Panc1 (cell line): ENCODE data around the gene KLK14. TPM values are rescaled to one million over a fixed set of nuclear protein-coding genes. Genes with fewer than 3 reads are reported as not detected.

Source experiments
- ATAC-seq: fragments of 200-7000 bp; cut with Tn5 transposase; 2 replicates; pipeline ENCODE4 v1.9.1; 2020; ENCODE audit warnings: mild to moderate bottlenecking, moderate library complexity
- BruUV-seq: library from RNA; stranded (reverse); fragments of 400-500 nt; replicated peaks from 2 replicates; lab custom pipeline; 2021; lab: Mats Ljungman, UMichigan
- CTCF ChIA-PET: fragments of 300-600 bp; sonication (Branson Sonifier 250); formaldehyde crosslinking; loops from one replicate; lab custom pipeline; 2022; ENCODE audit warnings: antibody characterized with exemption; lab: Charles Lee
- POLR2A ChIA-PET: fragments of 300-600 bp; sonication (Branson Sonifier 250); formaldehyde crosslinking; loops from one replicate; lab custom pipeline; 2022; ENCODE audit warnings: antibody characterized with exemption; lab: Charles Lee
- DNase-seq: peaks from one replicate; pipeline ENCODE4 v3.0.0-alpha.2; 2010; ENCODE audit warnings: low read depth, low spot score
- H3K27ac ChIP-seq: 2 replicates; pipeline ENCODE4 v1.5.1; 2011; ENCODE audit warnings: mild to moderate bottlenecking, low read length, inconsistent platforms
- H3K27me3 ChIP-seq: fragments of 200-500 bp; sonication (Bioruptor generic); 2 replicates; pipeline ENCODE4 v1.6.0; 2014; ENCODE audit warnings: low read length, inconsistent platforms; ENCODE audit not compliant: control insufficient read depth, insufficient read depth
- H3K36me3 ChIP-seq: fragments of 200-500 bp; sonication (Bioruptor generic); 2 replicates; pipeline ENCODE4 v1.5.1; 2014; ENCODE audit warnings: inconsistent platforms, mild to moderate bottlenecking, low read length, moderate library complexity; ENCODE audit not compliant: control insufficient read depth, insufficient read depth
- H3K4me1 ChIP-seq: 2 replicates; pipeline ENCODE4 v1.5.1; 2011; ENCODE audit warnings: inconsistent platforms, mild to moderate bottlenecking, low read length, moderate library complexity; ENCODE audit not compliant: control insufficient read depth, insufficient read depth
- H3K4me3 ChIP-seq, 2 experiments: 2 replicates each; pipeline ENCODE4 v1.5.1; 2011 to 2012; ENCODE audit warnings: low read depth in 2 of 2, low read length in 2 of 2, mild to moderate bottlenecking in 2 of 2, inconsistent platforms in 1 of 2, moderate library complexity in 1 of 2
- H3K9me3 ChIP-seq: fragments of 200-500 bp; sonication (Bioruptor generic); 2 replicates; pipeline ENCODE4 v1.5.1; 2014; ENCODE audit warnings: low read depth, mild to moderate bottlenecking, inconsistent platforms, low read length, moderate library complexity; ENCODE audit not compliant: control insufficient read depth, insufficient read depth
- CTCF ChIP-seq: fragments of 450-650 bp; IDR thresholded peaks from 2 replicates; pipeline ENCODE4 v1.5.1; 2017; ENCODE audit warnings: mild to moderate bottlenecking
- POLR2AphosphoS5 ChIP-seq: IDR thresholded peaks from 2 replicates; pipeline ENCODE4 v1.6.1; 2012; ENCODE audit warnings: mild to moderate bottlenecking, low read depth, low read length, moderate library complexity
- REST ChIP-seq, 2 experiments: IDR thresholded peaks; 2 replicates each; pipeline ENCODE4 v1.6.1; 2011 to 2012; ENCODE audit warnings: low read depth in 2 of 2, control low read depth in 1 of 2, low read length in 1 of 2, mild to moderate bottlenecking in 1 of 2, moderate library complexity in 1 of 2; ENCODE audit not compliant: insufficient read depth in 1 of 2
- SIN3A ChIP-seq: IDR thresholded peaks from 2 replicates; pipeline ENCODE4 v1.6.1; 2012; ENCODE audit warnings: low read depth, mild to moderate bottlenecking, low read length, moderate library complexity, borderline replicate concordance; ENCODE audit not compliant: insufficient read depth
- TCF7L2 ChIP-seq: IDR thresholded peaks from 2 replicates; pipeline ENCODE4 v1.6.1; 2011; ENCODE audit warnings: mild to moderate bottlenecking, low read depth, low read length, inconsistent platforms
- in situ Hi-C: cut with HindIII; loops from 2 replicates; pipeline ENCODE4 v1.10.0; 2016; ENCODE audit warnings: low sequenced_read_pairs, low pct_unique_long_range_greater_than_20kb
- intact Hi-C: fragments of 100-400 bp; cut with micrococcal nuclease; formaldehyde crosslinking; loops from one replicate; pipeline ENCODE4 v1.10.0; 2022; ENCODE audit not compliant: unreplicated experiment
- total RNA-seq: library from RNA; stranded (reverse); gene quantifications from one replicate; pipeline ENCODE4 v1.2.1, GENCODE V29; 2021; ENCODE audit not compliant: unreplicated experiment

Gene KLK14
- total RNA-seq, 1 experiment from 2014 or later = not detected

GRCh38 chr19:51044327-51044726, 38.4 kb downstream of the KLK14 start:
- H3K36me3 ChIP-seq = no peaks in the 10 kb centered on the region
- TF ChIP-seq REST (IDR thresholded peaks at IDR 0.05; ENCODE audit: insufficient read depth in 1 of 2, low read depth in 2 of 2, low read length in 1 of 2) (no peak), SIN3A (no peak), POLR2AphosphoS5 (no peak), CTCF (no peak), TCF7L2 (no peak)
- POLR2A ChIA-PET = no interaction called here
- no peak for ATAC-seq
- H3K27me3 ChIP-seq = no peaks in the 10 kb centered on the region; the same call in 1 of the 2 replicates
- intact Hi-C loops = no loop called here
- CTCF ChIA-PET = no interaction called here
- in situ Hi-C loops = no loop called here
- H3K4me3 ChIP-seq = no peak overlapping the region
- DNase-seq = no peak
- no peaks in the 10 kb centered on the region for H3K9me3 ChIP-seq
- BruUV-seq = no TSS peak
- no peak overlapping the region for H3K27ac ChIP-seq
- no peaks in the 10 kb centered on the region for H3K4me1 ChIP-seq

GRCh38 chr19:51043497-51043896, 39.2 kb downstream of the KLK14 start:
- no peak for DNase-seq
- TF ChIP-seq POLR2AphosphoS5 (no peak), REST (IDR thresholded peaks at IDR 0.05; ENCODE audit: insufficient read depth in 1 of 2, low read depth in 2 of 2, low read length in 1 of 2) (no peak), CTCF (no peak)
- H3K36me3 ChIP-seq = no peaks in the 10 kb centered on the region
- ChIA-PET CTCF (no interaction called here), POLR2A (no interaction called here)
- no TSS peak for BruUV-seq
- no peaks in the 10 kb centered on the region; the same call in 1 of the 2 replicates for H3K27me3 ChIP-seq
- intact Hi-C loops (no loop called here), in situ Hi-C loops (no loop called here)
- no peak for ATAC-seq
- no peak overlapping the region for H3K4me3 ChIP-seq
- H3K27ac ChIP-seq = no peak overlapping the region
- no peaks in the 10 kb centered on the region for H3K4me1 ChIP-seq
- no peaks in the 10 kb centered on the region for H3K9me3 ChIP-seq
